Measurements from ENCODE around the gene ABHD17A. TPM values are rescaled to one million over a fixed set of nuclear protein-coding genes. Genes with fewer than 3 reads are reported as not detected.
A peak's percentile ranks its signal among the peaks of the same experiment; 100 is the strongest.
"Not testable (repeated sequence)": the region's sequence is repeated elsewhere in the genome, so short reads cannot be mapped to it uniquely, and the experiment has no call there.

Gene ABHD17A
- polyA plus RNA-seq, result 10 to 100 TPM; 49.1 to 79.6 (median 62.0) TPM
- long read RNA-seq, donor 1, result 0 reads
- long read RNA-seq, donor 2, transcript ABHD17A-202 (5 exons, 1,757 nt), result major isoform, 13 of 13 reads
- long read RNA-seq, donor 2, partial matches to known transcripts, result 0 of 13 reads
- long read RNA-seq, donor 2, other reads (novel, unspliced or antisense), result 0 of 13 reads
- long read RNA-seq, donor 3, transcript ABHD17A-202 (5 exons, 1,757 nt), result major isoform, 15 of 15 reads
- long read RNA-seq, donor 3, partial matches to known transcripts, result 0 of 15 reads
- long read RNA-seq, donor 3, other reads (novel, unspliced or antisense), result 0 of 15 reads
- long read RNA-seq, donor 4, result 0 reads
- long read RNA-seq, donor 5, transcript ABHD17A-202 (5 exons, 1,757 nt), result major isoform, 7 of 7 reads
- long read RNA-seq, donor 5, partial matches to known transcripts, result 0 of 7 reads
- long read RNA-seq, donor 5, other reads (novel, unspliced or antisense), result 0 of 7 reads
- long read RNA-seq, donor 6, transcript ABHD17A-202 (5 exons, 1,757 nt), result major isoform, 20 of 20 reads
- long read RNA-seq, donor 6, partial matches to known transcripts, result 0 of 20 reads
- long read RNA-seq, donor 6, other reads (novel, unspliced or antisense), result 0 of 20 reads
- long read RNA-seq, donor 7, full-length matches to known transcripts, result 71 of 91 reads
- long read RNA-seq, donor 7, partial matches to known transcripts, result 20 of 91 reads
- long read RNA-seq, donor 7, other reads (novel, unspliced or antisense), result 0 of 91 reads
- long read RNA-seq, donor 8, partial matches to known transcripts, result 0 of 3 reads
- long read RNA-seq, donor 8, other reads (novel, unspliced or antisense), result 0 of 3 reads
- long read RNA-seq, donor 9, partial matches to known transcripts, result 0 of 3 reads
- long read RNA-seq, donor 9, other reads (novel, unspliced or antisense), result 0 of 3 reads
- long read RNA-seq, donor 10, transcript ABHD17A-202 (5 exons, 1,757 nt), result major isoform, 37 of 55 reads
- long read RNA-seq, donor 10, partial matches to known transcripts, result 13 of 55 reads
- long read RNA-seq, donor 10, other reads (novel, unspliced or antisense), result 5 of 55 reads

DNA sequence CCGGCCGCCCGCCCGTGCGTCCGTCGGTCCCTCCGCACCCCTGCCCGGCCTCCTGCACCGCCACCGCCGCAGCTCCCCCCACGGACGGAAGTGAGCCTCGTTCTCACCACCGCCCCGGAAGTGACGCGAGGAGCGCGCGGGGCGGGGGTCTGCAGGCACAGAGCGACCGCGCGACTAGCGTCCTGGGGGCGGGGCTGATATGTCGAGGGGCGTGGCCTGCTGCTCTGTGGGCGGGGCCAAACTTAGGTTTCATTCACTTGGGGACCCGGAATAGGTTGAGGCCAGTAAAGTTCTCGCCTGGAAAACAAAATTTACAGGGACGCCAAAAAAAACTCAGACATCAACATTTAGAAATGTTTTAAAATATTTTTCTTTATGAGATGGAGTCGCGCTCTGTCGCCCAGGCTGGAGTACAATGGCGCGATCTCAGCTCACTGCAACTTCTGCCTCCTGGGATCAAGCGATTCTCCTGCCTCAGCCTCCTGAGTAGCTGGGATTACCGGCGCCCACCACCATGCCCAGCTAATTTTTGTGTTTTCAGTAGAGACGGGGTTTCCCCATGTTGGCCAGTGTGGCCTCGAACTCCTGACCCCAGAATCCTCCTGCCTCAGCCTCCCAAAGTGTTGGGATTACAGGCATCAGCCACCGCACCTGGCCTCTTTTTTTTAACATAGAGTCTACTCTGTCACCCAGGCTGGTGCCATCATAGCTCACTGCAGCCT lies at the start of gene ABHD17A:
Gene ABHD17A (minus strand): TSS at position 99 of the 722 bp plus-strand sequence. CDS start 3,930 bp downstream, outside the sequence.
- H3K27ac ChIP-seq (ENCODE audit: low read depth in 1 of 3, low read length in 2 of 3), result peak within 1 kb of the TSS; percentile 76 to 80 (median 77)
- DNase-seq, result peak; percentile 92 to 96
- FAIRE-seq; H3K9me3 ChIP-seq (ENCODE audit: control insufficient read depth in 2 of 2, insufficient read depth in 1 of 2, low read depth in 1 of 2, low read length in 1 of 2); H3K27me3 ChIP-seq (ENCODE audit: control insufficient read depth in 3 of 3, insufficient read depth in 3 of 3, low read length in 3 of 3): not testable (repeated sequence)
- peaks cover 0 to 13% (median 5%) of the 10 kb centered on the region in 3 donors for H3K4me1 ChIP-seq (ENCODE audit: control insufficient read depth in 3 of 3, insufficient read depth in 2 of 3, low read depth in 1 of 3, low read length in 2 of 3)
- WGBS, 3 donors, result 19 to 25% (median 24%) methylated on average over 37 to 46 of the region's 46 CpGs
- peaks cover 0 to 28% (median 0%) of the 10 kb centered on the region in 3 donors for H3K36me3 ChIP-seq (ENCODE audit: control insufficient read depth in 3 of 3, insufficient read depth in 2 of 3, low read depth in 1 of 3, low read length in 3 of 3)
- peak within 1 kb of the TSS; percentile 83 to 98 (median 90) for H3K4me3 ChIP-seq (ENCODE audit: low read depth in 1 of 3, low read length in 3 of 3)

GRCh38 chr19:1933942-1934341 lies 48.6 kb upstream of the ABHD17A start:
- no peak for DNase-seq
- H3K27ac ChIP-seq (ENCODE audit: low read depth in 1 of 3, low read length in 2 of 3), result no peak overlapping the region
- H3K9me3 ChIP-seq (ENCODE audit: control insufficient read depth in 2 of 2, insufficient read depth in 1 of 2, low read depth in 1 of 2, low read length in 1 of 2), result peaks cover 0 to 19% of the 10 kb centered on the region in 2 donors
- no peak for FAIRE-seq
- no peak overlapping the region for H3K4me3 ChIP-seq (ENCODE audit: low read depth in 1 of 3, low read length in 3 of 3)
- H3K4me1 ChIP-seq (ENCODE audit: control insufficient read depth in 3 of 3, insufficient read depth in 2 of 3, low read depth in 1 of 3, low read length in 2 of 3), result peaks cover 0 to 11% (median 0%) of the 10 kb centered on the region in 3 donors
- no peaks in the 10 kb centered on the region for H3K36me3 ChIP-seq (ENCODE audit: control insufficient read depth in 3 of 3, insufficient read depth in 2 of 3, low read depth in 1 of 3, low read length in 3 of 3)
- WGBS, 3 donors, result 87 to 90% (median 89%) methylated on average over 8 of the region's 8 CpGs
- H3K27me3 ChIP-seq (ENCODE audit: control insufficient read depth in 3 of 3, insufficient read depth in 3 of 3, low read length in 3 of 3), result no peaks in the 10 kb centered on the region

- FAIRE-seq, result no peak
- DNase-seq, result no peak
- Histone ChIP-seq H3K9me3 (ENCODE audit: control insufficient read depth in 2 of 2, insufficient read depth in 1 of 2, low read depth in 1 of 2, low read length in 1 of 2) (peaks cover 0 to 19% of the 10 kb centered on the region in 2 donors), H3K4me1 (ENCODE audit: control insufficient read depth in 3 of 3, insufficient read depth in 2 of 3, low read depth in 1 of 3, low read length in 2 of 3) (peaks cover 0 to 12% (median 0%) of the 10 kb centered on the region in 3 donors), H3K36me3 (ENCODE audit: control insufficient read depth in 3 of 3, insufficient read depth in 2 of 3, low read depth in 1 of 3, low read length in 3 of 3) (no peaks in the 10 kb centered on the region), H3K27me3 (ENCODE audit: control insufficient read depth in 3 of 3, insufficient read depth in 3 of 3, low read length in 3 of 3) (no peaks in the 10 kb centered on the region), H3K4me3 (ENCODE audit: low read depth in 1 of 3, low read length in 3 of 3) (no peak overlapping the region), H3K27ac (ENCODE audit: low read depth in 1 of 3, low read length in 2 of 3) (no peak overlapping the region)
- WGBS, 3 donors, result 69 to 72% (median 70%) methylated on average over 7 of the region's 7 CpGs
Observed at GRCh38 chr19:1933244-1933643, 47.9 kb upstream of the ABHD17A start.

GRCh38 chr19:1932395-1932794 lies 47.1 kb upstream of the ABHD17A start:
- H3K36me3 ChIP-seq (ENCODE audit: control insufficient read depth in 3 of 3, insufficient read depth in 2 of 3, low read depth in 1 of 3, low read length in 3 of 3), result no peaks in the 10 kb centered on the region
- H3K4me3 ChIP-seq (ENCODE audit: low read depth in 1 of 3, low read length in 3 of 3), result no peak overlapping the region
- DNase-seq (no peak), FAIRE-seq (no peak)
- H3K27me3 ChIP-seq (ENCODE audit: control insufficient read depth in 3 of 3, insufficient read depth in 3 of 3, low read length in 3 of 3), result no peaks in the 10 kb centered on the region
- H3K9me3 ChIP-seq (ENCODE audit: control insufficient read depth in 2 of 2, insufficient read depth in 1 of 2, low read depth in 1 of 2, low read length in 1 of 2), result peaks cover 0 to 19% of the 10 kb centered on the region in 2 donors
- WGBS, 3 donors, result 86 to 91% (median 88%) methylated on average over 8 of the region's 8 CpGs
- peaks cover 0 to 12% (median 0%) of the 10 kb centered on the region in 3 donors for H3K4me1 ChIP-seq (ENCODE audit: control insufficient read depth in 3 of 3, insufficient read depth in 2 of 3, low read depth in 1 of 3, low read length in 2 of 3)
- no peak overlapping the region for H3K27ac ChIP-seq (ENCODE audit: low read depth in 1 of 3, low read length in 2 of 3)

- no peaks in the 10 kb centered on the region for H3K27me3 ChIP-seq (ENCODE audit: control insufficient read depth in 3 of 3, insufficient read depth in 3 of 3, low read length in 3 of 3)
- DNase-seq (no peak), FAIRE-seq (no peak)
- 85 to 100% (median 93%) methylated on average over 1 of the region's 1 CpG for WGBS, 3 donors
- no peak overlapping the region for H3K4me3 ChIP-seq (ENCODE audit: low read depth in 1 of 3, low read length in 3 of 3)
- peaks cover 0 to 19% of the 10 kb centered on the region in 2 donors for H3K9me3 ChIP-seq (ENCODE audit: control insufficient read depth in 2 of 2, insufficient read depth in 1 of 2, low read depth in 1 of 2, low read length in 1 of 2)
- H3K36me3 ChIP-seq (ENCODE audit: control insufficient read depth in 3 of 3, insufficient read depth in 2 of 3, low read depth in 1 of 3, low read length in 3 of 3), result no peaks in the 10 kb centered on the region
- H3K27ac ChIP-seq (ENCODE audit: low read depth in 1 of 3, low read length in 2 of 3), result no peak overlapping the region
- H3K4me1 ChIP-seq (ENCODE audit: control insufficient read depth in 3 of 3, insufficient read depth in 2 of 3, low read depth in 1 of 3, low read length in 2 of 3), result peaks cover 0 to 12% (median 0%) of the 10 kb centered on the region in 3 donors
Observed at GRCh38 chr19:1931445-1931844, 46.1 kb upstream of the ABHD17A start.

GRCh38 chr19:1929021-1929742 lies 43.9 kb upstream of the ABHD17A start:
- peaks cover 6 to 17% (median 6%) of the 10 kb centered on the region in 3 donors for H3K36me3 ChIP-seq (ENCODE audit: control insufficient read depth in 3 of 3, insufficient read depth in 2 of 3, low read depth in 1 of 3, low read length in 3 of 3)
- peaks cover 0 to 9% of the 10 kb centered on the region in 2 donors for H3K9me3 ChIP-seq (ENCODE audit: control insufficient read depth in 2 of 2, insufficient read depth in 1 of 2, low read depth in 1 of 2, low read length in 1 of 2)
- H3K4me1 ChIP-seq (ENCODE audit: control insufficient read depth in 3 of 3, insufficient read depth in 2 of 3, low read depth in 1 of 3, low read length in 2 of 3), result peaks cover 0 to 12% (median 0%) of the 10 kb centered on the region in 3 donors
- H3K27ac ChIP-seq (ENCODE audit: low read depth in 1 of 3, low read length in 2 of 3), result peak overlapping the region in 2 of 3 donors; percentile 66 to 77
- WGBS, 3 donors, result 4 to 11% (median 5%) methylated on average over 40 to 42 of the region's 42 CpGs
- no peaks in the 10 kb centered on the region for H3K27me3 ChIP-seq (ENCODE audit: control insufficient read depth in 3 of 3, insufficient read depth in 3 of 3, low read length in 3 of 3)
- DNase-seq (peak; percentile 86 to 91), FAIRE-seq (no peak)
- peak overlapping the region in 2 of 3 donors; percentile 44 to 51 for H3K4me3 ChIP-seq (ENCODE audit: low read depth in 1 of 3, low read length in 3 of 3)

DNA sequence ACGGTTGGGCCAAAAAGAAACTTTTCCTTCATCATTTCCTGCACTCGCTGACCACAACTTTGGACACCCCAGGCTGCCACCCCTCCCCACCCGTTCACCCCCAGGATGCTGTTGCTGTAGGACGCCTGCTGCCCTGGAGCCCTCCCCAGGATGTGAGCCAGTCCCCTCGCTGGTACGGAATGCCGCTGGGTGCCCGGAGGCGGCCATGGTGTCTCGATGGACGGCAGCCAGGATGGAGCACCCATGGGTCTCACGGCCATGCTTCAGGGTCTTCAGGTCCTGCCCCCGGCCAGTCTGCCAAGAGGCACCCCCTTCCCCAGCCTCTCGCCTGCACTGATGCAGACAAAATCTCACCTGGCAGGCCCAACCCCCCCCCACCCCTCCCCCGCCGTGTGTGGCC lies 40.2 kb upstream of the ABHD17A start:
- DNase-seq (no peak), FAIRE-seq (no peak)
- no peak overlapping the region for H3K27ac ChIP-seq (ENCODE audit: low read depth in 1 of 3, low read length in 2 of 3)
- H3K4me1 ChIP-seq (ENCODE audit: control insufficient read depth in 3 of 3, insufficient read depth in 2 of 3, low read depth in 1 of 3, low read length in 2 of 3), result peaks cover 0 to 12% (median 0%) of the 10 kb centered on the region in 3 donors
- peaks cover 8 to 52% (median 13%) of the 10 kb centered on the region in 3 donors for H3K36me3 ChIP-seq (ENCODE audit: control insufficient read depth in 3 of 3, insufficient read depth in 2 of 3, low read depth in 1 of 3, low read length in 3 of 3)
- 90 to 92% (median 91%) methylated on average over 16 of the region's 16 CpGs for whole genome bisulfite sequencing, 3 donors
- H3K27me3 ChIP-seq (ENCODE audit: control insufficient read depth in 3 of 3, insufficient read depth in 3 of 3, low read length in 3 of 3), result no peaks in the 10 kb centered on the region
- peaks cover 0 to 4% of the 10 kb centered on the region in 2 donors for H3K9me3 ChIP-seq (ENCODE audit: control insufficient read depth in 2 of 2, insufficient read depth in 1 of 2, low read depth in 1 of 2, low read length in 1 of 2)
- no peak overlapping the region for H3K4me3 ChIP-seq (ENCODE audit: low read depth in 1 of 3, low read length in 3 of 3)

All from small intestine (tissue), 16 donors.